ENCODE measurements around the gene TMSB15C. TPM values are rescaled to one million over a fixed set of nuclear protein-coding genes. Genes with fewer than 3 reads are reported as not detected.
"Not testable (repeated sequence)": the region's sequence is repeated elsewhere in the genome, so short reads cannot be mapped to it uniquely, and the experiment has no call there.

The TMSB15C gene
- total RNA-seq, 2 donors from 2014 or later: 2.0 to 5.0 TPM

DNA sequence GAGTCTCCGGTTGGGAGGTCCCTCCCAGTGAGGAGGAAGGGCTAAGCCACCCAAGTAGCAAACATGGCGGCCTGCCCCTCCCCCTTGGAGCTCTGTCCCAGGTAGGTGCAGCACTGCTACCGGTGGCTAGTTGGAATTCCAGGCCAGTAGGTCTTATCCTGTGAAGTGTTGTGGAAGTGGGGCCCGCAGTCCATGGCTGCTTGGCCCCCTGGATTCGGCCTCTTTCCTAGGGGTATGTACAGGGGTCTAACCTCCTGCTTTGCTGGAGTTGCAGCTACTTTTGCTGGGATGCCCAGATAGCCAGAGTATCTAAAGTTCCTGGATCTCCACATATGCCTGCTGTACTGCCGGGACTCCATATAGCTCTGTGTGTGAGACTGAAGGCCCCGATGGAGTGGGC lies 9.9 kb upstream of the TMSB15C start:
- no peak overlapping the region for H3K27ac Mint-ChIP-seq
- DNase-seq (ENCODE audit: low spot score) (no peak), ATAC-seq (no peak)
- no peaks in the 10 kb centered on the region for H3K4me1 Mint-ChIP-seq (ENCODE audit: low read depth in 2 of 2)
- H3K9me3 Mint-ChIP-seq: no peaks in the 10 kb centered on the region
- H3K27me3 Mint-ChIP-seq: peaks cover 9% of the 10 kb centered on the region in 2 donors
- H3K4me3 Mint-ChIP-seq: no peak overlapping the region
- H3K36me3 Mint-ChIP-seq: no peaks in the 10 kb centered on the region

DNA sequence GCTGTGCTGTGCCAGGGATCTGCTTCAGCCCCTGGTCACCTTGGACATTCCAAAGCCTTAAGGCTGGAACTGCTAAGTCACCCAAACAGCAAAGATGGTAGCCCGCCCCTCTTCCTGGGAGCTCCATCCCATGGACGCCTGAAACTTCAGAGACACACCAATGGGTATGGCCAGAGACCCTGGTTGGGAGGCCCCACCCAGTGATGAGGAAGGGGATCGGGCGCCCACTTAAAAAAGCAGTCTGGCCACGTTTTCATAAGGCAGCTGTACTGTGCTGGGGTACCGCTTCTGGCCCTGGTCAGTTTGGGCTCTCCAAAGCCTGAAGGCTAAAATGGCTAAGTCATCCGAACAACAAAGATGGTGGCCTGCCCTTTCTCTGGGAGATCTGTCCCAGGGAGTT lies 9.4 kb upstream of the TMSB15C start:
- DNase-seq (ENCODE audit: low spot score) (no peak), ATAC-seq (no peak)
- no peaks in the 10 kb centered on the region for H3K9me3 Mint-ChIP-seq
- H3K36me3 Mint-ChIP-seq: no peaks in the 10 kb centered on the region
- H3K27ac Mint-ChIP-seq: no peak overlapping the region
- H3K4me3 Mint-ChIP-seq: no peak overlapping the region
- H3K4me1 Mint-ChIP-seq (ENCODE audit: low read depth in 2 of 2): no peaks in the 10 kb centered on the region
- H3K27me3 Mint-ChIP-seq: peaks cover 7 to 9% of the 10 kb centered on the region in 2 donors

DNA sequence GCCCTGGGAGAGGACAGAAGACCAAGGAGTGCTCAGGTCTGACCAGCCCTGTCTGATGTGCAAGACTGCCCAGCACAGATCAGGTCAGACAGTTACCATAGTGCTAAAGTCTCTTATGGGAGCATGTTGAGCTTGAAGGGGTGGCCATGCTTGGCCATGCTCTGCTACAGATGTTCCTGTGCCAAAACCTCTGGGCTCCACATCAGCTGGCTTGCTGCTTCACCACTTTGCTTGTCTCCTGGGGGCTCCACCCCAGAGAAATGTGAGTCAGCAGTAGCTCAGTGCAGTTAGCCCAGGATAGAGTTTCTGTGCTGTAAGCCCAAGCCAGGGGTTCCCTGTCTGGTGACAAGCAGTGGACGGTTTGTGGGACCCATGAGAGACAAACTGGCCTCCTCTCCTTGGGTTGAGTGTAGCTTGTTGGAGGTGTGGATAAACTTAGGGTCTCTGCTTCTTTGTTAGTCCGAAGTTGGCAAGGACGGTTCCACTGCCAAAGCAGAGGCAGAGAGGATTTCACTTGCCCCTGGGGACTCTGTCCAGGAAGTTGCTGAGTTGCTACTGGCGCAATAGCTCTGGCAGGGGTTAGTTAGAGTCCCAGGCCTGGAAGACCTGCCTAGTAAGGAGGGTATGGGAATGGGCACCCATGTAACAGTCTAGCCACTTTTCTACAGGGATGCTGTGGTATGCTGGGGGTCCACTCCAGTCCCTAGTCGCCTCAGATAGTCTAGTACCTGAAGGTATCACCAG lies 8.7 kb upstream of the TMSB15C start:
- DNase-seq (ENCODE audit: low spot score) (no peak), ATAC-seq (no peak)
- Mint-ChIP-seq H3K9me3 (no peaks in the 10 kb centered on the region), H3K4me1 (ENCODE audit: low read depth in 2 of 2) (no peaks in the 10 kb centered on the region), H3K27me3 (peaks cover 7 to 9% of the 10 kb centered on the region in 2 donors), H3K4me3 (no peak overlapping the region), H3K36me3 (no peaks in the 10 kb centered on the region), H3K27ac (no peak overlapping the region)

DNA sequence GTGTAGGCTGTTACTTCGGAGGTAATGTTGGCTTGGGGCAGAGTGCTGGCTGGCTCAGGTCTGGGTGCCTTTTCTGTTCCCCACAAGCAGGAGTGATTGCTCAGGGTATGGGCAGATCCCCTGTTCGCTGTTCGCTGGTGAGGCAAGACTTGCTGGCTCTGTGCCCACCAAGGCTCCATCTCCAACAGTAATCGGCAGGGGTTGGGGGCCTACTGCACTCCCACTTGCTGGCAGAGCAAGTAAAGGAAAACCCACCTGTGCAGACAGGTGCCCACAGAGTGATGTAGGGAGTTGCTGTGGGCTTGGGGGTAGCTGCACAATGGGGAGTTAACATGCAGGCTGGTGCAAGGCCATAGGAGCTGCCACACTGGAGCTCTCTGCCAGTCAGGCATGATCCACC lies 8.0 kb upstream of the TMSB15C start:
- Mint-ChIP-seq H3K4me1 (ENCODE audit: low read depth in 2 of 2) (no peaks in the 10 kb centered on the region), H3K36me3 (no peaks in the 10 kb centered on the region), H3K9me3 (no peaks in the 10 kb centered on the region), H3K4me3 (no peak overlapping the region), H3K27me3 (peaks cover 7 to 9% of the 10 kb centered on the region in 2 donors), H3K27ac (no peak overlapping the region)
- DNase-seq (ENCODE audit: low spot score): no peak
- peak in 1 of 2 donors; percentile 11 for ATAC-seq

DNA sequence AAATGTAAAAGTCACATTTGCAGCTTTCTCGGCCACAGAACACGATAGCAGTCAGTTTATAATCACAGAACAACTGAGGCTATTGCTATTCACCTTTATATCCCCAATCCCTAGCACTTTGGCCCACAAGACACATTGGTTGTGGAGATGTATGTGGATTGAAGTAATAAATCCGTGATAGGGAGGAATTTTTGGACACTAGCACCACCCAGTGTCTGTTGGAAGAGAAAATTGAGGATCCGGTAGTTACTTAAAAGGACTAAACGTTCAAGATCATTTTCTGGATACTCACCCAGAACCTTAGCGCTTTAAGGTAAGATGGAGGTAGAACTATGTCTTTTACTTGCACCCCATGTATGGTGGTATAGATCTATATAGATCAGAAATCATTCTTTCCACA lies 1.8 kb upstream of the TMSB15C start:
- H3K36me3 Mint-ChIP-seq; H3K4me1 Mint-ChIP-seq (ENCODE audit: low read depth in 2 of 2); ATAC-seq; H3K9me3 Mint-ChIP-seq; H3K27me3 Mint-ChIP-seq; H3K27ac Mint-ChIP-seq; H3K4me3 Mint-ChIP-seq; DNase-seq (ENCODE audit: low spot score): not testable (repeated sequence)

DNA sequence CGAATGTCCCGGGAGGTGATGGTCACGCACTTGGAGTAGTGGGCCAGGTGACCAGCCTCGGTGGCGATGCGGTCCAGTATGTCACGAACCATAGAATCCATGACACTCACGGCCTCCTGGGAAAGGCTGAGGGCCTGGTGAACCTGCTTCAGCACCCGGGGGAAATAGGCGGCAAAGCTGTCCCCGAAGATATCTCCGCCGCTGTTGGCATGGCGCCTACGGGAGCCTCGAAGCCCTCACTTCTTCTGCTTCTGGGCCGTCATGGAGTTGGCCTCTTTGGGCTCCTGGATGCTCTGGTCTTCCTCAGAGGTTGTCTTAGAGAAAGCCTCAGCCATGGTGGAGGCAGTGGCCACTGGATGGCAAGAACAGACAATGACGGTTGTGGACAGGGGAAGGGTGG lies 13.4 kb downstream of the TMSB15C start:
- H3K4me3 Mint-ChIP-seq; ATAC-seq; H3K4me1 Mint-ChIP-seq (ENCODE audit: low read depth in 2 of 2); DNase-seq (ENCODE audit: low spot score); H3K9me3 Mint-ChIP-seq; H3K36me3 Mint-ChIP-seq; H3K27ac Mint-ChIP-seq; H3K27me3 Mint-ChIP-seq: not testable (repeated sequence)

DNA sequence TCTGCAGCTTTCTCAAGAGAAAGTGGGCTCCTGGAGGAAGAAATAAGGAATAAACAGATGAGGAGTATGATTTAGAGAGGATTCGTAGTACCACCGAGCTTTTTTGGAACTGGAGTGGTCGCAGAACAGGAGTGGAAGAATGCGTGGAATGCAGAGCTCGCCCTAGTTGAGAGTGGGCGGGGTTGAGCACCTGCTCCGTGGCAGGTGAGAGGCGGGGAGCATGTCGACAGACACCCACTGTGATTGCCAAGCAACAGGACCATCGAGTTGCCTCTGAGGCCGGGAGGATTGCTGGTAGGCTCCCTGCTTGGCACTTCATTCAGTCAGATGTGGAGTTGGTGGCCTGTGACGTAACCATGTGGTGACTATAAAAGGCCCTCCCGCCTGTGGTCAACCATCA lies 21.1 kb downstream of the TMSB15C start:
- not testable (repeated sequence) for ATAC-seq; H3K27me3 Mint-ChIP-seq; H3K36me3 Mint-ChIP-seq; H3K4me3 Mint-ChIP-seq; DNase-seq (ENCODE audit: low spot score); H3K4me1 Mint-ChIP-seq (ENCODE audit: low read depth in 2 of 2); H3K9me3 Mint-ChIP-seq; H3K27ac Mint-ChIP-seq

DNA sequence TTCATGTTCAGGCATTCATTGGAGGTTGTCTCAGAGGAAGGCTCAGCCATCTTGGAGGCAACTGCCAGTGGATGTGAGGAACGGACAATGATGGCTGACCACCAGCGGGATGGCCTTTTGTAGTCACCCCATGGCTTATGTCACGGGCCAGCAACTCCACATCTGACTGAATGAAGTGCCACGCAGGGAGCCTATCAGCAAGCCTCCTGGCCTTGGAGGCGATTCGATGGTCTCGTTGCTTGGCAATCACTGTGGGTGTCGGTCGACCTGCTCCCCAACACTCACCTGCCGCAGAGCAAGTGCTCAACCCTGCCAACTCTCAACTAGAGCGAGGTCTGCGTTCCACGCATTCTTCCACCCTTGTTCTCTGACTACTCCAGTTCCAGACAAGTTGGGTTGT lies 28.9 kb downstream of the TMSB15C start:
- H3K4me1 Mint-ChIP-seq (ENCODE audit: low read depth in 2 of 2): no peaks in the 10 kb centered on the region
- H3K4me3 Mint-ChIP-seq: no peak overlapping the region
- no peak overlapping the region for H3K27ac Mint-ChIP-seq
- H3K9me3 Mint-ChIP-seq: no peaks in the 10 kb centered on the region
- ATAC-seq (no peak), DNase-seq (ENCODE audit: low spot score) (no peak)
- no peaks in the 10 kb centered on the region for H3K36me3 Mint-ChIP-seq
- H3K27me3 Mint-ChIP-seq: peaks cover 6 to 29% of the 10 kb centered on the region in 2 donors

DNA sequence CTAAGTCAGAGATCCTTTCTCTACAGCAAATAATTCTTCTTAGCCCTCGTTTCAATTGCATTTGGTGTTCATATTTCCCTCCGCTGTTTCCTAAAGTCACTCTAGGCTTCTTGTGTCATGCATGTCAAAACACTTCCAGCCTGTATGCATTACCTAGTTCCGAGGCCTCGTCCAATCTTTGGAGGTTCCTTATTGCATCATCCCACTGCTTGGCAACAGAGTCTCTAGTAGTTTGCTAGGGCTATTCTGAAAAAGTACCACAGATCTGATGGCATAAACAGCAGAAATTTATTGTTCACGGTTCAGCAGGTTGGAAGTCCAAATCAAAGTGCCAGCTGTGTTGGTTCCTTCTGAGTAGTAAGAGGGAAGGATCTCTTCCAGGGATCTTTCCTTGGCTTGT lies 30.4 kb downstream of the TMSB15C start:
- Mint-ChIP-seq H3K27me3 (peaks cover 7 to 31% of the 10 kb centered on the region in 2 donors), H3K27ac (no peak overlapping the region), H3K4me1 (ENCODE audit: low read depth in 2 of 2) (no peaks in the 10 kb centered on the region), H3K36me3 (no peaks in the 10 kb centered on the region), H3K4me3 (no peak overlapping the region), H3K9me3 (no peaks in the 10 kb centered on the region)
- ATAC-seq (no peak), DNase-seq (ENCODE audit: low spot score) (no peak)

DNA sequence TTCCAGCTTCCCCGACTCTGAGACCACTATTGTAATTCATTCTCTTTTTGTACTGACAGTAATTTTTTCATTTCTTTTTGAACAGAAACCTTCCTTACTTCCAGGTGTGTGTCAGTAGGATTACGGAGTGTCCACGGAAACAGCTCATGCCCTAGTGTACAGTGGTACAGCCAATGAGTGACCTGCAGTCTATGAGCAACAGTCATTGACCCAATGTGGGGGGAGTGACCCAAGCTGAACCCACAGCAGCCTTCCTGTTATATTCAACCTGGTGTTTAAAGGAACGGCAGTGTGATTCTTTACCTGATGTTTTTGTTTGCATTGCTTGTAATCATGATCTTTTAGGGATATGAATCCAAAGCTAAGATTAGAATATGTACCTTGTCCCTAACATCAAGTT lies 35.0 kb downstream of the TMSB15C start:
- ATAC-seq (no peak), DNase-seq (ENCODE audit: low spot score) (no peak)
- Mint-ChIP-seq H3K36me3 (no peaks in the 10 kb centered on the region), H3K27ac (no peak overlapping the region), H3K4me1 (ENCODE audit: low read depth in 2 of 2) (no peaks in the 10 kb centered on the region), H3K4me3 (no peak overlapping the region), H3K9me3 (no peaks in the 10 kb centered on the region), H3K27me3 (peaks cover 7 to 33% of the 10 kb centered on the region in 2 donors)

DNA sequence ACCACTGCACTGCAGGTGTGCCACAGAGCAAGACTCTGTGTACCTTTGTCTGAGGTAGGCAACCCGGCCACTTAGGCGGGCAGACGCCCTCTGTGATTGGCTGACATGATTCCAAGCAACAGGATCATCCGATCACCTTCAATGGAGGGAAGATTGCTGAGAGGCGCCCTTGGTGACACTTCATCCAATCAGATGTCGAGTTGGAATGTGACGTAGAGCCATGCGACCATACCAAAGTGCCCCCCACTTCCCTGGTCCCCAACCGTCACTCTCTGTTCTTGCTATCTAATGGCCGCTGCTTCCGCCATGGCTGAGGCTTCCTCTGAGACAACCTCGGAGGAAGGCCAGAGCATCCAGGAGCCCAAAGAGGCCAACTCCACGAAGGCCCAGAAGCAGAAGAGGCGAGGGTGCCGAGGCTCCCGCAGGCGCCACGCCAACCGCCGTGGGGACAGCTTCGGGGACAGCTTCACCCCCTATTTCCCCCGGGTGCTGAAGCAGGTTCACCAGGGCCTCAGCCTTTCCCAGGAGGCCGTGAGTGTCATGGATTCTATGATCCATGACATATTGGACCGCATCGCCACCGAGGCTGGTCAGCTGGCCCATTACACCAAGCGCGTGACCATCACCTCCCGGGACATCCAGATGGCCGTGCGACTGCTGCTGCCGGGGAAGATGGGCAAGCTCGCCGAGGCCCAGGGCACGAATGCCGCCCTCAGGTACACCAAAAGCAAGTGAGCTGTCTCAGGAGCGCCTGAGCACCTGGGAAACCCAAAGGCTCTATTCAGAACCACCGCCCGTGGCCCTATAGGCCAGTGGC lies 36.1 kb downstream of the TMSB15C start, which contains the start of gene H2BW2:
H2BW2 (plus strand) TSS at position 268 of the 817 bp plus-strand sequence; CDS start at position 307, 39 bp downstream.
- peaks cover 2% of the 10 kb centered on the region for H3K9me3 Mint-ChIP-seq
- DNase-seq (ENCODE audit: low spot score): no peak
- H3K4me3 Mint-ChIP-seq: no peak within 1 kb of the TSS
- no peaks in the 10 kb centered on the region for H3K36me3 Mint-ChIP-seq
- no peaks in the 10 kb centered on the region for H3K4me1 Mint-ChIP-seq (ENCODE audit: low read depth in 2 of 2)
- H3K27me3 Mint-ChIP-seq: peaks cover 16 to 34% of the 10 kb centered on the region in 2 donors
- ATAC-seq: no peak
- H3K27ac Mint-ChIP-seq: no peak within 1 kb of the TSS

Other genes with a start within 250 kb of the TMSB15C start
- under 1 TPM; 0.22 to 0.45 TPM for gene RAB9B, start 244.0 kb downstream of the TMSB15C start, total RNA-seq
- 10 to 100 TPM in 1 of 2 donors, 1 to 10 TPM in 1; 5.1 to 10.2 TPM for gene TMSB15B, start 113.6 kb downstream of the TMSB15C start, total RNA-seq
- not detected for gene H2BW1, start 62.5 kb downstream of the TMSB15C start, total RNA-seq
- gene H2BW2, start 36.3 kb downstream of the TMSB15C start, total RNA-seq: not detected
- 1 to 10 TPM; 3.1 to 4.8 TPM for gene ZCCHC18, start 36.3 kb upstream of the TMSB15C start, total RNA-seq
- gene SLC25A53, start 80.8 kb upstream of the TMSB15C start, total RNA-seq: 10 to 100 TPM; 10.3 to 10.8 TPM
- gene FAM199X, start 90.2 kb upstream of the TMSB15C start, total RNA-seq: 10 to 100 TPM in 1 of 2 donors, 1 to 10 TPM in 1; 9.0 to 10.3 TPM
- gene ESX1, start 178.7 kb upstream of the TMSB15C start, total RNA-seq: not detected